Heart left ventricle (tissue), 13 donors: ENCODE data around the gene CENPP.

ENCODE experiments used
- POLR2A ChIP-seq, 2 donors: fragments of 450-650 bp; IDR thresholded peaks; one replicate each; pipeline ENCODE4 v1.6.1; 2017; ENCODE audit warnings: antibody characterized with exemption in 2 of 2, mild to moderate bottlenecking in 2 of 2, moderate library complexity in 2 of 2
- TF ChIP-seq, protein P1 (sequence below), 12 donors: fragments of 200-600 bp; sonication (generic) in 4 of 12; IDR thresholded peaks; one replicate each; pipeline versions ENCODE4 v1.5.0 to v1.8.0; 2018 to 2022; ENCODE audit warnings: antibody characterized with exemption in 12 of 12, mild to moderate bottlenecking in 5 of 12
- donor health status: ischemic (EF 13 %, LVEDD 7.1; RV severe dilation, severe dysfunction).
- donor health status: DM: no; HTN: yes; CAD: no.
- donor health status: DM: no; HTN: no; CAD: no.
- donor health status: ischemic (EF 25% LVEDD 6.9; RV normal size, moderate dysfunction).
- donor health status: ischemic (EF 25% LVEDD 5.7; RV mildly dilated, moderate dysfunction).
- donor health status: ischemic (EF 35%, LVEDD 5.7; RV mildly dilated, moderate dysfunction).
- donor health status: nonischemic (EF 11% LVEDD 7.7; RV severe dilation, severe dysfunction).
- donor health status: DM: yes; HTN: yes; CAD: no.
- donor health status: PGD.
- donor health status: ischemic (EF 29% LVEDD 5.4; RV normal size, mild dysfunction).
- donor health status: nonischemic (EF 23%, LVEDD 6.1; RV moderate dilation, normal function).

DNA sequence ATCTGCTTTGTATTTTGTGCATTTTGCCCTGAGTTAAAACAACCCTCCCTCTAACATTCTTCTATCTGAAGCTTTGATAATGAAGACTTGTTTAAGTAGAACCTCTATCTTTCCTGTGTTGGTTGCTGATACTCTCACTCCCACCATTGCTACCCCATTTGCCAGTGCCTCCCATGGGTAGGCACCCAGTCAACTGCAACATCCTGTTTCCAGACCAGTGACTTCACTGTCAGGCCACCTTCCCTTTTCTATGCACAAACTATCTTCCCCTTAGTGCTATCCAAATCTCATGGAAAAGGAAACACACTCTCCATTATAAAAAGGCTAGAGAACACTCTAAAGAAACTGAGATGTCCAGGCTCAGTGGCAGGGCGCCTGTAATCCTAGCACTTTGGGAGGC is 26.6 kb upstream of the CENPP start:
- TF ChIP-seq POLR2A (IDR thresholded peaks at IDR 0.05): no peak
- TF ChIP-seq, protein P1, sequence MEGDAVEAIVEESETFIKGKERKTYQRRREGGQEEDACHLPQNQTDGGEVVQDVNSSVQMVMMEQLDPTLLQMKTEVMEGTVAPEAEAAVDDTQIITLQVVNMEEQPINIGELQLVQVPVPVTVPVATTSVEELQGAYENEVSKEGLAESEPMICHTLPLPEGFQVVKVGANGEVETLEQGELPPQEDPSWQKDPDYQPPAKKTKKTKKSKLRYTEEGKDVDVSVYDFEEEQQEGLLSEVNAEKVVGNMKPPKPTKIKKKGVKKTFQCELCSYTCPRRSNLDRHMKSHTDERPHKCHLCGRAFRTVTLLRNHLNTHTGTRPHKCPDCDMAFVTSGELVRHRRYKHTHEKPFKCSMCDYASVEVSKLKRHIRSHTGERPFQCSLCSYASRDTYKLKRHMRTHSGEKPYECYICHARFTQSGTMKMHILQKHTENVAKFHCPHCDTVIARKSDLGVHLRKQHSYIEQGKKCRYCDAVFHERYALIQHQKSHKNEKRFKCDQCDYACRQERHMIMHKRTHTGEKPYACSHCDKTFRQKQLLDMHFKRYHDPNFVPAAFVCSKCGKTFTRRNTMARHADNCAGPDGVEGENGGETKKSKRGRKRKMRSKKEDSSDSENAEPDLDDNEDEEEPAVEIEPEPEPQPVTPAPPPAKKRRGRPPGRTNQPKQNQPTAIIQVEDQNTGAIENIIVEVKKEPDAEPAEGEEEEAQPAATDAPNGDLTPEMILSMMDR (IDR thresholded peaks at IDR 0.05): no peak
